ENCODE data around the gene TJP2.
"Not testable (repeated sequence)": the region's sequence is repeated elsewhere in the genome, so short reads cannot be mapped to it uniquely, and the experiment has no call there.

The TJP2 gene

GRCh38 chr9:69293156-69293555 is 119.1 kb downstream of the TJP2 start:
- no peak overlapping the region for H3K4me3 ChIP-seq (ENCODE audit: low read length)
- DNase-seq (ENCODE audit: low read depth) = no peak
- TF ChIP-seq CTCF (conservative IDR thresholded peaks at IDR 0.05; ENCODE audit: low read depth, low read length) = no peak

GRCh38 chr9:69295872-69296552 is 121.9 kb downstream of the TJP2 start:
- DNase-seq (ENCODE audit: low read depth) = no peak
- H3K4me3 ChIP-seq (ENCODE audit: low read length) = no peak overlapping the region
- no peak for TF ChIP-seq CTCF (conservative IDR thresholded peaks at IDR 0.05; ENCODE audit: low read depth, low read length)

- TF ChIP-seq CTCF (conservative IDR thresholded peaks at IDR 0.05; ENCODE audit: low read depth, low read length) = no peak
- H3K4me3 ChIP-seq (ENCODE audit: low read length) = no peak overlapping the region
- no peak for DNase-seq (ENCODE audit: low read depth)
Observed at GRCh38 chr9:69297300-69297980, 123.4 kb downstream of the TJP2 start.

- no peak for TF ChIP-seq CTCF (conservative IDR thresholded peaks at IDR 0.05; ENCODE audit: low read depth, low read length)
- no peak for DNase-seq (ENCODE audit: low read depth)
- H3K4me3 ChIP-seq (ENCODE audit: low read length) = no peak overlapping the region
Observed at GRCh38 chr9:69299315-69299714, 125.2 kb downstream of the TJP2 start.

- no peak for DNase-seq (ENCODE audit: low read depth)
- no peak for TF ChIP-seq CTCF (conservative IDR thresholded peaks at IDR 0.05; ENCODE audit: low read depth, low read length)
- H3K4me3 ChIP-seq (ENCODE audit: low read length) = no peak overlapping the region
Observed at GRCh38 chr9:69299826-69300225, 125.7 kb downstream of the TJP2 start.

GRCh38 chr9:69303331-69303730 is 129.3 kb downstream of the TJP2 start:
- H3K4me3 ChIP-seq (ENCODE audit: low read length) = no peak overlapping the region
- DNase-seq (ENCODE audit: low read depth) = no peak
- no peak for TF ChIP-seq CTCF (conservative IDR thresholded peaks at IDR 0.05; ENCODE audit: low read depth, low read length)

GRCh38 chr9:69306895-69307445 is 132.9 kb downstream of the TJP2 start:
- DNase-seq (ENCODE audit: low read depth); H3K4me3 ChIP-seq (ENCODE audit: low read length): not testable (repeated sequence)
